Activated T-cell treated with anti-CD3 and anti-CD28 coated beads for 4 hours (primary cell): ENCODE measurements around the gene RAB8B.
"Not testable (repeated sequence)": the region's sequence is repeated elsewhere in the genome, so short reads cannot be mapped to it uniquely, and the experiment has no call there.

Experiments
- DNase-seq: peaks from one replicate; pipeline ENCODE4 v3.0.0-alpha.2; 2020

RAB8B gene

DNA sequence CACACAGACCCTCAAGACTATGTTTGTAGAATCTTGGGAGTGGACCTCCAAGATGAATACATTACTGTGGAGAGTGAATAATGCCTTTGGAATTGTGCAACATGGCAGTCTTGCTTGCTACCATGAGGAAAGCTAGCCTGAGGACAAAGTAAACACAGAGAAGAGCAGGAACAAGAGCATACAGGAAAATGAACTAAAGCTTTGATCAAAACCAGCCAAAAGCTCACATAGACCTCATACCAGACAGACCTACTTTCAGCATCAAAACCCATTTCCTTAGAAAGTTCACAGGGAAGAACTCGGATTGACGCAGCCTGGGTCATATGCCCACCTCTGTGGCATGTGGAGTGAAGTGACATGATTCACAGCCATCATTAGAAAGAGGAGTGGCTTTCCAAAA is 3.3 kb upstream of the RAB8B start:
- DNase-seq, result no peak

- DNase-seq, result no peak
Observed at GRCh38 chr15:63187589-63188226, 1.7 kb upstream of the RAB8B start.

DNA sequence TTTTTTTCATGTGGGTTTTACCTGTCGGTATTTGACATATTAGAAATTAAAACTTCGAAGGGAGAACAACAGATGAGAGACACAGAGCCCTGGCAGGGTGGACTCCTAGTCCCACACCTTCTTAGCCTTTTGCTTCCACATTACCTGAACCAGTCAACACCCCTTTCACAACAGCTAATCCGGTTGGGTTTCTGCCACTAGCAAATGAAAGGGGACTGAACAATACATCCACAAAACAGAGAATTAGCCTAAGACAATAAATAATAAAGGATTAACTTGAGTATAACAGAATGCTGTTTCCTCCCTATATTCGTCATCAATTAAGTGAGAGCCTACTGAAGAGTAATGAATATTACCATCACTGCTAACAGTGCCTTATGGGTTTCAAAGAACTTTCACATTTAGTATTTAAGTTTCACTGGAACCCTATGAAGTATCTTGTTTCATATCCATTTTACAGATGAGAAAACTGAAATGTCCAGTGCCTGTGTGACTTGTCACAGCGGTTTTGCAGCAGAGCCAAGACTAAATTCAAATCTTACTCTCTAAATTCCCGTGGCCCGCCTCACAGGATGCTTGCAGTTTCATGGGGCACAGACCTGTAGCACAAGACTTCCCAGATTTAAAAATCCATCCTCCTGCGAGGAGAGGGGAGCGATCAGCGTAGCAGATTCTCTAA is 1.0 kb upstream of the RAB8B start:
- no peak for DNase-seq

DNA sequence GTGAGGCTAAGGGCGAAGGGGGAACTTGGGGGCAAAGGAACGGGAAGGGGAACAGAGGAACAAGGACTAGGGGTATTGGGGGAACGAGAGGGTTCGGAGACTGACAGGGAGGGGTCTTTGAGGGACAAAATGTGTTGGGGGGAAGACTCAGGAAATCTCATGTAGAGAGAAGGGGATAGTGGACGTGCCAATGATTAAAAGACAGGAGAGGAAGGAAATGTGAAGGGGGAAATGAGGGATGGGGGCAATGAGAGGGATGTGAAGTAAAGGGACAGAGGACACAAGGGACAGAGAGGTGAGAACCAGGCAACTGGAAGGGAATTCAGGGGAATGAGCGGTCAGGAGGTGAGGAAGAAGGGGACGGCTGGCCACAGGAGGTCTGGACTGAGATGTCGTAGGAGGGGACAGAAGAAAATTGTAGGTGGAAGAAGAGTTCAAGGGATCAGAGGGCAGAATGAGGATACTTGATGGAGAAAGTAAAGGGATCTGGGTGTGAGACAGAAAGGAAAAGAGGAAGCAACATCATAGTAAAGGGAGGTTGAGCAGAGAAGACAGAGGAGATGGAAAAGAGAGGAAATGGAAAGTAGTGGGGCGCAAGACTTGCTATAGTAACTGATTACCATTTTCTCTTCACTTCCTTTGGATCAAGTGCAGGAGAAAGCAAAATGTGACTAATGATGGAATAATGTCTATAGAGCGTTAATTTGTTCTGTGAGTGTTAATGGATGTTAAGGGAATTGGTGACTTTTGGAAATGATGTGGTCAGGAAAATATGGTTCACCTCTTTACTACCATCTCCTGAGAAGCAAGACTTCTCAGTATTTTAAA is 749 bp downstream of the RAB8B start:
- DNase-seq, result no peak

DNA sequence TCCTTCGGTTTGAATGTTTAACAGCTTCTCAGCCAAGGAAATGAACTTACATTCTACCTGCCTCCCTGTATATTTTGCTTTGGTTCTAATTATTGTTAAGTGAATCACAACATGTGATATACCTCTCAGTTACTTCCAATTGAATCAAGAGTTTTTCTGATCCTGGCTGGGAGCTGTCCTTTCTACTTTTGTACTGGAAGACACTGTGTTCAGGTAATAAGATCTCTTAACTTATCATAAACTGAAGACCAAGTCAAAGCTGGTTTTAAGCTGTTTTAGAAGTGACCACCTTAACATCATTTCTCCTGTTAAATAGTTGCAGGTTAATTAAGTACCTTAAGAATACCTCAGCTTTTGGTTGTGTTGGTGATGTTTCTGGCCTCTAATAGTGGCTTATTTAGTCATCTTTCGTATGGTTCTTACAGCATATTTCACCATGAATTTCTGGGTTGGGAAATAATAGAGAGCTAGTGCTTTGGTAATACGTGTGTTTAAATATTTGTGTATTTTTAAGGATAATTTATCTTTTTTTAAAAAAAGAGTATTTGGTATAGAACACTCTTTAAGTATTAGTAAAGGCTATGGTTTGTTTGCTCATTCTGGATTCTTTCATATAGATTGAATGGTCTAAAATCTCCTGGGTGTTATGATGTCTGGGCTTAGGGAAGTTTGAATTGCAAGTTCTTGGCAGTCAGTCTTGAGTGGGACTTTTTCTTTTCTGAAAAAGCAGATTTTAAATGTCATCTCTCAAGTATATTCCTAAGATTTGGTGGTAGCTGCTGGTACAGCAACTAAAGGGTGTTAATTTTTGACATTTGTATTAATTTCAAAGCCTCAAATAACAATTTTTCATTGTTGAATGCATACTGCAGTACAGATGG is 1.6 kb downstream of the RAB8B start:
- DNase-seq, result no peak

DNA sequence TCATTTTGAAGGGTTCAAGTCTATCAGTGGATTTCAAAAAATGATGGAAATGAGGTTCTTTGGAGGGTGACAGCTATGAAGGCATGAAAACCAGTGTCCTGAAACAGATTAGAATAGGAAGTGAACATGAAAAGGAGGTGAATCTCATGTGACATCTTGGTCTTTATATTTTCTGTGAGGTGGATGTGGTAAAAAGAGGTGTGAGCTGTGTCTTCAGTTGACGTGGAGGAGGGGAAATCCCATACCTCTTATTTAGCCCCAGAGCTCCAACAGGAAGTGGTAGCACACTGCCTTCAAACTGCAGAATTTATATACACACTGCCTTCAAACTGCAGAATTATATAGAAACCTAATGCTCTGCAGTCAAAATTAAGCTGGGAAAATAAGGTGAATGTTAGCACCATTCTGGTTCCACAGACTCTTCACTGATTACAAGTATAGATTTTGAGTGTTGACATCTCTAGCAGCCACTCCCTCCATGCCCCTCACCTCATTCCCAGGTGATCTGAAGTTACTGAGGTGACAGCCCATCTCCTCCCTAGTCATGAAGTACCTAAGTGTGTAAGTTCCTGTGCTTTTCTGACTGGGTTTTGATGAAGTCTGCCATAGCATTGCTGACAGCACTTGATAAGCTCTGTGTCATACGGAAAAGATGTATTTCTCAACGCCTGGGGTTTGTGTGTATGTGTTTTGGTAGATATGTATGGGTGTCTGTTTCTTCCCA is 2.7 kb downstream of the RAB8B start:
- peak; percentile 23 for DNase-seq

- no peak for DNase-seq
Observed at GRCh38 chr15:63192619-63193206, 3.3 kb downstream of the RAB8B start.

DNA sequence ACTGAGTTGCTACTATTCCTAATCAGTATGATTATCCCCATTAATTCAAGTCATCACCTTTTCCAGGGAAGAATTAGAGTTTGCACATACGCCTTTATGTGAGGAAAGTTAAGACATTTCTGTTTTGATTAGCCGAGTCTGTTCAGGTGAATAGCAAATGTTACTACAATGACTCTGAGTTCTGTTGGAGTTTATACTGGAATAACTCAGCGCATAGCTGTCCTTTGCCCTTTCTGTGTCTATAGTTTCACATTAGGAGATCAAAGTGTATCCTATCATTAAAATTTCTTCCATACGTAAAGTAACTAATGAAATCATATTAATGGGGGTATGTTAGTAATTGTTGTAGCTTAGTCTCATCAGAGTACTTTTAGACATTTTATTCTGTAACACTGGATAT is 4.9 kb downstream of the RAB8B start:
- DNase-seq, result no peak

DNA sequence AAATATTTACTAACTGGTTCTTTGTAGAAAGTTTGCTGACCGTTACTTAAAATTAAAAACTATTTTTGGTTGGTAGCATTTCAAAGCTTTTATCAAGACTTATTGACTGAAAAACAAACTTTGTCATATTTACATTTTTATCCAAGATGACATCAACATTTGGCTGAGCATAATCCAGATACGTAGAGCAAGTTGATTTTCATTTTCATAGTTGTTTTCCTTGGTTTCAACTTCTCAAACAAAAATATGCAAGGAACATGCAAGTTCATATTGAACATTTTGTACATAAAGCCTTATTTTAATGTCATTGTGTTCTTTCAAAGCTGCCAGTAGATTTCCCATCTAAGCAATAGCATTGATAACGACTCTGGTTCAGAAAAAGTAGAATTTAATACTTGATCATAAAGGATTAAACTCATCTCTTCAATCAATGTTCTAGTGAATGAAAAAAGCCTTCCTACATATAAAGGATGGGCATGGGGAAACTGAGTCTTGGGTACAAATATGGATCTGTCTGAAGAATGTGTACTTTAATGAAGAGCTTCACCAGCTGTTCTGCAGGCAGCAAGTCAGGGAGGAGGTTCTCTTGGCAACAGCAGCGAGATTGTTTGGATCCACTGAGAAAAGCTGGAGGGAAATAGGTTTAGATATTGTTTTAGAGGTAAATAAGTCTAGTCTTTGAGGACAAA is 5.6 kb downstream of the RAB8B start:
- no peak for DNase-seq

DNA sequence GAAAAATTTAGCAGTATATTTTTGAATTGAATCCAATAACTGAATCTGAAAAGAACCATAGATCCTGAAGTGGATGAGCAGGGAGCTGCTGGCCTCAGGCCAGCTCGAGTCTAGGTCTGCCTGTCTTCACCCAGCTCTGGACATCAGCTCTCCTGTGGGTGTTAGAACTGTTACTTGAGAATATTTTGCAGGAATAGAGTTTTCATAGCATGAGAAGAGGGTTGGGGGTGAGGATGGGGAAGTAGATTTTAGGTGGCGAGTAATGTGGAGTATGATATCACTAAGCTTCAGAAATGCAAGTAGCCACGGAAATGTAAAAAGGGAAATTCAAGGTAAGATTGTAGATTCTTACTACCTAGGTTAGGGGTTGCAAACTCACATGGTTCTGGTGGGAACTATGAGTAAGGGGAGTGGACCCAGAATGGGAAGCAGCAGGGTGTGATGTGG is 6.2 kb downstream of the RAB8B start:
- DNase-seq, result no peak

DNA sequence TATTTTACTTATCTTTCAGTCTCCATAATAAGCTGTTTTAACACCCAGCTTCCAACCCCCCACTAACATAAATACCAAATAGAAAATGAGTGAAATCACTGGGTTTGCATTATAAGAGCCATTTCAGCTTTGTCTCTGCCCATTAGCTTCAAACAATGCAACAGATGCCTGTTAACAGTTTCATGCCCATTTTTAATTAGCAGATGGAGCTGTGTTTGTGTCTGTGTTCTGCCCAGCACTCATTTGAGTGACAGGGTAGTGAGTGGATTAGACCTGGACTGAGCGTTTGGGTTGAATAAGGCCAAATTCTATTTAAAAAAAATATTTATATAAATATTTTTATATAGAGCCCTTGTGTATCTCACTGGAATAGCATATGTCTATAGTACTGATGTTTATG is 7.4 kb downstream of the RAB8B start:
- DNase-seq, result no peak

DNA sequence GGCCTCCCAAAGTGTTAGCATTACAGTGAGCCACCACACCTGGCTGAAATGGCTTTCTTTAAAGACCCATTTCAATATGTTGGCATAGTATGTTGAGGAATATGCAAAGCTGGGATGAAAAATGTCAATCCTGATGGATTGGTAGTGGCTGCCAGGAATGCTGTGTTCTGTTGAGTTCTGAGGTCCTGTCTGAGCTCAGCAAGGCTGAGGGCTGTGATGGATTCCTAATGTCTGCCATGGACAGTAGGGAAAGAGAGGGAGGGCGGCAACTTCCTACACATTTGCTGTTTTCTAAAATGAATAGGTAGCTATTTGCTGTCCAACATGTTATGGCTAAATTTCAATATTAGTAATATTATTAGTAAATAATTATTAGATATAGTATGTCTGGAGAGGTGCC is 8.2 kb downstream of the RAB8B start:
- DNase-seq, result no peak

DNA sequence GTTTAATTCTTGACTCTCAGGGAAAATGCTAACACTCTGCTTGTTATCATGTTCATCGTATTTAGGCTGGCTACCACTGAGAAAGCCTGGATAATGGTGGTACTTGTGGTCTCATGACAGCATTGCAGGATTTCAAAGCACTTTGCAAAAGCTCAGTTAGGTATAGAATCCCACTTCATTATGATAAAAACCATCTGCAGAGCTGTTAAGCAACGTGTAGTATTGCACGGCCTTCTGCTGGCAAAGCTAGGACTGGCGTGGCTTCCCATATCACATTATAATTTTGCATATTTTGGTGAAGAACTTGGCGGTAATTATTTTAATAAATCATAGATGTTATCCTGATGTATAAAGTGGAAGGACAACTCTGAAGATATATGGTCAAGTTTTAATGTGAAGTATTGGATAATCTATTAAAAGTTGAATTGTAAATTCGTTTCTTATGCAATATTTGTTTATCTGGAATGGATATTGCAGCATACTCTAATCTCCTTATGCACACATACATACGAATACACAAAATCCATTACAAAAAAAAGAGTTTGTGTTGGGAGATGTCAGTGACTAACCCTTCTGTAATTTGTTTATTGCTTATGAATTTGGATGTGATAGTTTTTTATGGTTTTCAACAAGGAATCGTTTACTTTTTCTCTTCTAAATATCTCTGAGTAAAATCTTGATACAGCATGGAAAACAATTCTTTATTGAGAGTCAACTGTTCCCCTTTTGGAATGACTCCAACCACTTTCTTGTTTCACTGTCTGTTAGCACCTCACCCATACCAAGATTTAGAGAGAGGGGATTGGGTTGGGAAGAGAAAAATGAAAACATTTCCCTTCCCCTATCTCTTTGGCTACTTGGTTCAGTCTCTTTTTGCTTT is 9.2 kb downstream of the RAB8B start:
- no peak for DNase-seq

- no peak for DNase-seq
Observed at GRCh38 chr15:63200464-63201249, 11.3 kb downstream of the RAB8B start.

DNA sequence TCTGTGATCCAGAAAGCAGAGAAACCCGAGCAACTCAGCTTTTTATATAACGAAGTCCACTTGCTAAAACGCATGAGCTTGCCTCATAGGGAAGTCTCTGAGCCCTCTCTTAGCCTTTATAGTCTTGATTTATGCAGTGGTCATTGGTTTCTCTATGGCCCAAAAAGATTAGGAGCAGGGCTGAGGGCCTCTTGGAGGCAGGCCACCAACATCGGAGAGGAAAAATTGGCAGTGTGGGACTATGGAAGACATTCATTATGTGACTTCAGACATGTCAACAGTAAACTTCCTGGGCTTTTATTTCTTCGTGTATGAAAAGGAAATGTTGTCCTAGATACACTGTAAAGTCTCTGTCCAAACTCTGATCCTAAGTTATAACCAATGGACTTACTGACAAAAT is 13.5 kb downstream of the RAB8B start:
- no peak for DNase-seq

- DNase-seq, result peak; percentile 19
Observed at GRCh38 chr15:63203451-63204090, 14.2 kb downstream of the RAB8B start.

DNA sequence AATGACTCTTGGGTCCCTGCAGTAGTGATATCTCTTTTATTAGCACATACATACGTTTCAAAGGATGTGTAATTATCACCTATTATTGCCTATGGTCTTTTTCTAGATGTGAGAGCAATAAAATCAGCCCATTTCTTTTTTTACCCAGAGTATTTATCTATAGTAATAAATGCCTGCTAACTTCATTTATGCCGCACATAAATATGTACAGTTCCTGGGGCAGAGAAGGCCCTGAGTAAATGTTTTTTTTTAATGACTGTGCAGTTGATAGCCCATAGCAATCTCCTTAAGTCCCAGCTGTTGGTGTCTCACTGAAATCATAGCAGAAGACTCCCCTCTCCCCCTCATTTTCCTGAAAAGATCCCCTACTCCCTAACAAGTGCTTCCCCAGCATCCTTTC is 16.7 kb downstream of the RAB8B start:
- DNase-seq, result no peak

DNA sequence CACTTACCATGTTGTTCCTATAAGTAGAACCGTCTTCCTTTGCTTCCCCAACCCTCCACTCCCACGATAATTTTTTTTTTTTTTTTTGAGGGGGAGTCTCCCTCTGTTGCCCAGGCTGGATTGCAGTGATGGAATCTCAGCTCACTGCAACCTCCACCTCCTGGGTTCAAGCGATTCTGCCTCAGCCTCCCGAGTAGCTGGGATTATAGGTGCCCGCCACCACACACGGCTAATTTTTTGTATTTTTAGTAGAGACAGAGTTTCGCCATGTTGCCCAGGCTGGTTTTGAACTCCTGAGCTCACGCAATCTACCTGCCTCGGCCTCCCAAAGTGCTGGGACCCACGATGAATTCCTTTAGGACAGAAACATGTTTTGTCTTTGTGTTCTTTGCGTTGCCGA is 19.4 kb downstream of the RAB8B start:
- not testable (repeated sequence) for DNase-seq
